ENCODE data around the gene OR51E2. TPM values are rescaled to one million over a fixed set of nuclear protein-coding genes. Genes with fewer than 3 reads are reported as not detected.

The OR51E2 gene
- total and polyA plus RNA-seq, 2 experiments from 2014 or later, result 0.30 to 0.57 TPM

DNA sequence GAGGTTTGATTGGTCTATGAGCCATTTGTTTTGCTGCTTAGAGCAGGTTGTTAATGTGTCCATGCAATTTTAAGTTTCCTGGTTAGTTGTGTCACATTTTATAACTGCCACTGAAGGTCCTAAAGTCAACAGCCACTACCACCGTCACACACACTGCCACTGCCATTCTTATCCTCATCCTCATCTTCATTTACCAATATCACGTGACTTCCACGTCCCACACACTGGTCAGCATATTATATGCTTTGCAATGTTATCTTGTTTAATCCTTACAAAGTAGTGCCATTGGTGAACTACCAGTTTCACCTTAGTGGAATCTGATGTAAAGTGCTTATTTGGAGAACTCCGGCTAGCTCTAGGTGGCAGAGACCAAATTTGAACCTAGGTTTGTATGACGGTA lies 16.6 kb upstream of the OR51E2 start:
- H3K36me3 ChIP-seq (replicated peaks; ENCODE audit: insufficient read depth, low read depth), result no peaks in the 10 kb centered on the region
- H4K20me1 ChIP-seq (ENCODE audit: insufficient read depth, poor library complexity, severe bottlenecking), result no peaks in the 10 kb centered on the region
- no peak for DNase-seq (ENCODE audit: low spot score)
- TF ChIP-seq EZH2phosphoT487 (IDR thresholded peaks at IDR 0.05; ENCODE audit: low read depth, severe bottlenecking, unreplicated experiment) (no peak), CTCF (IDR thresholded peaks at IDR 0.05; ENCODE audit: poor library complexity) (no peak), EZH2 (IDR thresholded peaks at IDR 0.05; ENCODE audit: borderline replicate concordance) (no peak)
- no peaks in the 10 kb centered on the region for H3K79me2 ChIP-seq
- no peaks in the 10 kb centered on the region for H3K27me3 ChIP-seq
- H3K4me3 ChIP-seq, result no peak overlapping the region
- 53% methylated on average over 5 of the region's 5 CpGs for WGBS (ENCODE audit: low lambda C conversion rate, missing lambda C conversion rate)
- no peak overlapping the region for H3K4me2 ChIP-seq
- no peak overlapping the region for H3K27ac ChIP-seq
- no peaks in the 10 kb centered on the region for H3K4me1 ChIP-seq (ENCODE audit: insufficient read depth)
- H3K9me3 ChIP-seq (ENCODE audit: low read depth), result no peaks in the 10 kb centered on the region
- no peak overlapping the region for H2AFZ ChIP-seq
- H3K9me2 ChIP-seq (replicated peaks; ENCODE audit: insufficient read depth), result no peaks in the 10 kb centered on the region

GRCh38 chr11:4713241-4713640 lies 15.6 kb upstream of the OR51E2 start:
- H4K20me1 ChIP-seq (ENCODE audit: insufficient read depth, poor library complexity, severe bottlenecking), result no peaks in the 10 kb centered on the region
- no peaks in the 10 kb centered on the region for H3K9me2 ChIP-seq (replicated peaks; ENCODE audit: insufficient read depth)
- H3K27me3 ChIP-seq, result no peaks in the 10 kb centered on the region
- H3K27ac ChIP-seq, result no peak overlapping the region
- WGBS (ENCODE audit: low lambda C conversion rate, missing lambda C conversion rate), result 29% methylated on average over 1 of the region's 1 CpG
- H3K79me2 ChIP-seq, result no peaks in the 10 kb centered on the region
- H2AFZ ChIP-seq, result no peak overlapping the region
- no peak overlapping the region for H3K4me2 ChIP-seq
- no peaks in the 10 kb centered on the region for H3K36me3 ChIP-seq (replicated peaks; ENCODE audit: insufficient read depth, low read depth)
- no peaks in the 10 kb centered on the region for H3K4me1 ChIP-seq (ENCODE audit: insufficient read depth)
- DNase-seq (ENCODE audit: low spot score), result no peak
- H3K9me3 ChIP-seq (ENCODE audit: low read depth), result no peaks in the 10 kb centered on the region
- H3K4me3 ChIP-seq, result no peak overlapping the region
- TF ChIP-seq EZH2 (IDR thresholded peaks at IDR 0.05; ENCODE audit: borderline replicate concordance) (no peak), CTCF (IDR thresholded peaks at IDR 0.05; ENCODE audit: poor library complexity) (no peak), EZH2phosphoT487 (IDR thresholded peaks at IDR 0.05; ENCODE audit: low read depth, severe bottlenecking, unreplicated experiment) (no peak)

GRCh38 chr11:4704790-4705334 lies 7.2 kb upstream of the OR51E2 start:
- no peak overlapping the region for H3K4me2 ChIP-seq
- H3K9me3 ChIP-seq (ENCODE audit: low read depth), result no peaks in the 10 kb centered on the region
- DNase-seq (ENCODE audit: low spot score), result no peak
- no peaks in the 10 kb centered on the region for H3K36me3 ChIP-seq (replicated peaks; ENCODE audit: insufficient read depth, low read depth)
- H3K9me2 ChIP-seq (replicated peaks; ENCODE audit: insufficient read depth), result no peaks in the 10 kb centered on the region
- 73% methylated on average over 8 of the region's 8 CpGs for WGBS (ENCODE audit: low lambda C conversion rate, missing lambda C conversion rate)
- no peak overlapping the region for H3K27ac ChIP-seq
- no peak overlapping the region for H3K4me3 ChIP-seq
- no peaks in the 10 kb centered on the region for H3K79me2 ChIP-seq
- TF ChIP-seq EZH2 (IDR thresholded peaks at IDR 0.05; ENCODE audit: borderline replicate concordance) (no peak), EZH2phosphoT487 (IDR thresholded peaks at IDR 0.05; ENCODE audit: low read depth, severe bottlenecking, unreplicated experiment) (no peak), CTCF (IDR thresholded peaks at IDR 0.05; ENCODE audit: poor library complexity) (no peak)
- no peaks in the 10 kb centered on the region for H3K4me1 ChIP-seq (ENCODE audit: insufficient read depth)
- H3K27me3 ChIP-seq, result no peaks in the 10 kb centered on the region
- no peaks in the 10 kb centered on the region for H4K20me1 ChIP-seq (ENCODE audit: insufficient read depth, poor library complexity, severe bottlenecking)
- peak overlapping the region; percentile 14 for H2AFZ ChIP-seq
